ENCODE results near the gene SMYD4.
A peak's percentile ranks its signal among the peaks of the same experiment; 100 is the strongest.

Gene SMYD4, protein sequence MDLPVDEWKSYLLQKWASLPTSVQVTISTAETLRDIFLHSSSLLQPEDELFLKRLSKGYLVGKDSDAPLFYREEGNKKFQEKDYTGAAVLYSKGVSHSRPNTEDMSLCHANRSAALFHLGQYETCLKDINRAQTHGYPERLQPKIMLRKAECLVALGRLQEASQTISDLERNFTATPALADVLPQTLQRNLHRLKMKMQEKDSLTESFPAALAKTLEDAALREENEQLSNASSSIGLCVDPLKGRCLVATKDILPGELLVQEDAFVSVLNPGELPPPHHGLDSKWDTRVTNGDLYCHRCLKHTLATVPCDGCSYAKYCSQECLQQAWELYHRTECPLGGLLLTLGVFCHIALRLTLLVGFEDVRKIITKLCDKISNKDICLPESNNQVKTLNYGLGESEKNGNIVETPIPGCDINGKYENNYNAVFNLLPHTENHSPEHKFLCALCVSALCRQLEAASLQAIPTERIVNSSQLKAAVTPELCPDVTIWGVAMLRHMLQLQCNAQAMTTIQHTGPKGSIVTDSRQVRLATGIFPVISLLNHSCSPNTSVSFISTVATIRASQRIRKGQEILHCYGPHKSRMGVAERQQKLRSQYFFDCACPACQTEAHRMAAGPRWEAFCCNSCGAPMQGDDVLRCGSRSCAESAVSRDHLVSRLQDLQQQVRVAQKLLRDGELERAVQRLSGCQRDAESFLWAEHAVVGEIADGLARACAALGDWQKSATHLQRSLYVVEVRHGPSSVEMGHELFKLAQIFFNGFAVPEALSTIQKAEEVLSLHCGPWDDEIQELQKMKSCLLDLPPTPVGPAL

DNA sequence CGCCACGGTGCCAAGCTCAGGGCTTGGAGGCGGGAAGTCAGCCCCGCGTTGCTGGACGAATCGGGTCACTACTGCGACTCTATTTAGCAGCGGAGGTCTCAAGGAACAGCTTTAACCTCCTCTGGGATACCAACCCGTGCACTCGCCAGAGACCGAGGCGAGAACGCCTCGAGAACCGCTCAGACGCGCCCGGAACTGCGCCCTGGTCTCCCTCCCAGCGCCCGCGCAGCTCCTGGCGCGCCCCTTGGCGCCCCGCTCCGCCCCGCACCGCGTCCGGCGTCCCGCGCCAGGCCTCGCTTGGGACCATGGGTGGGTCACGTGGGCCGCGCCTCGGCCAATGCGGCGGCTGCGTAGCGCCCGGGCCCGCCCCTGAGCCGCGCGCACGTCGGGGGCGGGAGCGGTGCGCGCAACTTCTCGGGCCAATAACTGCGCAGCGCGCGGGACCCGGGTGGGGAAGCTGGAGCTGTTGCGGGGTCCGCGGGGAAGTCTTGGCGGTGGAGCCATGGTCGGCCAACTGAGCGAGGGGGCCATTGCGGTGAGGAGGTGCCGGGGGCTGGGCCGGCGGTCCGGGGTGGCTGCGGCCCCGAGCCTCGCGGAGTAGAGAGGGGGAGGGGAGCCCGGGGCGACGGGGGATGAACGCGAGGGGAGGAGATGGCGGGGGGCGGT, at the start of gene SMYD4, which contains the start of gene RPA1:
SMYD4 (minus strand) TSS at position 311 of the 666 bp plus-strand sequence. CDS start 1,908 bp downstream, outside the sequence.
RPA1 (plus strand) TSS at position 414 of the 666 bp plus-strand sequence; CDS start at position 503, 89 bp downstream.
- peak within 1 kb of the TSS; percentile 94 for H3K4me3 ChIP-seq (ENCODE audit: low read depth, low read length)
- TF ChIP-seq, protein P1, sequence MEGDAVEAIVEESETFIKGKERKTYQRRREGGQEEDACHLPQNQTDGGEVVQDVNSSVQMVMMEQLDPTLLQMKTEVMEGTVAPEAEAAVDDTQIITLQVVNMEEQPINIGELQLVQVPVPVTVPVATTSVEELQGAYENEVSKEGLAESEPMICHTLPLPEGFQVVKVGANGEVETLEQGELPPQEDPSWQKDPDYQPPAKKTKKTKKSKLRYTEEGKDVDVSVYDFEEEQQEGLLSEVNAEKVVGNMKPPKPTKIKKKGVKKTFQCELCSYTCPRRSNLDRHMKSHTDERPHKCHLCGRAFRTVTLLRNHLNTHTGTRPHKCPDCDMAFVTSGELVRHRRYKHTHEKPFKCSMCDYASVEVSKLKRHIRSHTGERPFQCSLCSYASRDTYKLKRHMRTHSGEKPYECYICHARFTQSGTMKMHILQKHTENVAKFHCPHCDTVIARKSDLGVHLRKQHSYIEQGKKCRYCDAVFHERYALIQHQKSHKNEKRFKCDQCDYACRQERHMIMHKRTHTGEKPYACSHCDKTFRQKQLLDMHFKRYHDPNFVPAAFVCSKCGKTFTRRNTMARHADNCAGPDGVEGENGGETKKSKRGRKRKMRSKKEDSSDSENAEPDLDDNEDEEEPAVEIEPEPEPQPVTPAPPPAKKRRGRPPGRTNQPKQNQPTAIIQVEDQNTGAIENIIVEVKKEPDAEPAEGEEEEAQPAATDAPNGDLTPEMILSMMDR (IDR thresholded peaks at IDR 0.05; ENCODE audit: low read depth, low read length, missing control alignments), result no peak
- DNase-seq (ENCODE audit: low read depth), result peak; percentile 52

DNA sequence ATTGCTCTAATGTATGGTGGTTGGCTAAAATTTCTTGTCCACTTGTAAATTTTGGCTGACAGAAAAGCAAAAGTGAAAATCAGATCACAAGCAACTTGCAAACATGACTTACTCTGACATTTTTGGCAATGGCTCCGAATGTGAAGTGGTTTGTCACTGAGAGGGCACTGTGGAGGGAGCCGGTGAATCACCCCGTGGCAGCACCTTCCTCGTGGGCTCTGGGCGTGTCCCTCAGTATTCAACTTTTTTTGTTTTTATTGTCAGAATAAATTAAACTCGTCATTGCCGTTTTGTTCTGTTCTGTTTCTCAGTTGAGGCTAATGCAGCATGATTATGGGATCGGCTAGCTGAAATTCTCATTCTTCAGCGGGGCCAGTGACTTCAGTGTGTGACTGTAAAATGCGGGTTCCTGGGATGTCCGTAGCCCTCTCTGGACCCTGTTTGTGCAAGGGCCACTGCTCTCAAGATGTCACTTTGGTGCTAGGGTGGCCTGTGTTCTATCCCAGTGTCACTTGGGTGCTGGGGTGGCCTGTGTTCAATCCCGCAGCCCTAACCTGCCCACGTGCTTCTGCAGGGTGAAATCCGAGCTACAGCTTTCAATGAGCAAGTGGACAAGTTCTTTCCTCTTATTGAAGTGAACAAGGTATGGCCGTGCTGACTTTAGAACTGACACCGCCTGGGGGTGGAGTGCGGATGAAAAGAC, 48.9 kb upstream of the SMYD4 start:
- no peak overlapping the region for H3K4me3 ChIP-seq (ENCODE audit: low read depth, low read length)
- DNase-seq (ENCODE audit: low read depth), result no peak
- TF ChIP-seq, protein P1 (IDR thresholded peaks at IDR 0.05; ENCODE audit: low read depth, low read length, missing control alignments), result no peak

DNA sequence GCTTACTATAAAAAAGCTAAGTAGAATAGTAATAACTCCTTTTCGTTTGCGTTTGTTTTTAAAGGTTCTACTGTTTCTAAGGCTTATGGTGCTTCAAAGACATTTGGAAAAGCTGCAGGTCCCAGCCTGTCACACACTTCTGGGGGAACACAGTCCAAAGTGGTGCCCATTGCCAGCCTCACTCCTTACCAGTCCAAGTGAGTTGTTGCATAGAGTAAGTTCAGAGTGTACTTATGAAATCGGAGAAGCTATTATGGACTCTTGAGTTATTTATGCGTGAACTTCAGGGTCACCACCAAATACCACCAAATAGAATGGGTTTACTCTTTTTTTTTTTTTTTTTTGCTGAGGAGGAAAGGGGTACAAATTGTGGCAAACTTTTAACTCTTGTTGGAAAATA, 45.9 kb upstream of the SMYD4 start:
- TF ChIP-seq, protein P1 (IDR thresholded peaks at IDR 0.05; ENCODE audit: low read depth, low read length, missing control alignments), result no peak
- H3K4me3 ChIP-seq (ENCODE audit: low read depth, low read length), result no peak overlapping the region
- DNase-seq (ENCODE audit: low read depth), result no peak

DNA sequence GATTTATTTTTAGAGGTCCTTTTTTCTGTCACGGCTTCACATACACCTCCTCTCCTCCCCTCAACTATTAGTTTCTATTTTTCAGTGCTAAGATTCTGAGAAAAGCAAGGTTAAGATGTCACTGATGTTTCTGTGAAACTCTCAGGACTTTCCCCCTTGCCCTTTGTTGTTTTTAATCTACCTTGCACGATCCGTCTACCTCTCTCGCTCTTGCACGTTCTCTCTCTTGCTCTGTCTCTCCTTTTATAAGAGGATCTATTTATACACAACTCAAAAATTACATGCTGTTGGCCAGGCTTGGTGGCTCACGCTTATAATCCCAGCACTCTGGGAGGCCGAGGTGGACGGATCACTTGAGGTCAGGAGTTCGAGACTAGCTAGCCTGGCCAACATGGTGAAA, 43.7 kb upstream of the SMYD4 start:
- TF ChIP-seq, protein P1 (IDR thresholded peaks at IDR 0.05; ENCODE audit: low read depth, low read length, missing control alignments), result no peak
- no peak for DNase-seq (ENCODE audit: low read depth)
- H3K4me3 ChIP-seq (ENCODE audit: low read depth, low read length), result no peak overlapping the region

DNA sequence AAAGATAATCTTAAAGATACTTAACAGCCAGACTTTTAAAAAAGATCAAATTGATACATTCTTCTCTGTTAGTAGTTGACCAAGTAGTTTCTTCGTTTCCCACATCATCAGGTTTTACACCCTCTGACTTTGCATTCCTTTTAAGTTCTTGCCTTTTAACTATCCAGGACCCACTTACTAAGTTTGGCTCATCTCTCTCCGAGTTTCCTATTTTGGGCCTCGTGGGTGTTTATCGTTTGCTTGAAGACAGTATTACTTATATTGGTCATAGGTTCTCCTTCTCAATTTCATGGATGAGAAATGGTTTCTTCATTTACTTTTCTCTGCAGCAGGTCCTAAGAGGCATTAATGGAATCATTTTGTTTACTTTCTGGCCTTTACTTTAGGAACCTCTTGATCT, 43.3 kb upstream of the SMYD4 start:
- DNase-seq (ENCODE audit: low read depth), result no peak
- TF ChIP-seq, protein P1 (IDR thresholded peaks at IDR 0.05; ENCODE audit: low read depth, low read length, missing control alignments), result no peak

DNA sequence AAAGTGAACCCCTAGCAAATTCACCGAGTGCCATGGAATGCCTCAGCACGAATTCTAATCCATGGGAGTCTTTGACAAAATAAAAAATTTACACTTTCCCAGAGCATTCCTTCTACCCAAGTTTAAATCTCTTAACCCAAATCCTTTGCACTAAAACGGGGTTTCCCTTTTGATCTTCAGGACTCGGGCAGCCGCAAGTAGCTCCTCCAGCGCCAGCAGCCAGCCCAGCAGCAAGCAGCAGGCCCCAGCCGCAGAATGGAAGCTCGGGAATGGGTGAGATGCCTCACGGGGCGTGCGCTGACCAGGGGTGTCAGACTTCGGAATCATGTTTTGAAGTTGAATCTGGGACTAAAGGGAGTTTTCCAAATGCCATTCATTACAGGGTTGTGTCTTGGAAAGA, 42.6 kb upstream of the SMYD4 start:
- no peak overlapping the region for H3K4me3 ChIP-seq (ENCODE audit: low read depth, low read length)
- TF ChIP-seq, protein P1 (IDR thresholded peaks at IDR 0.05; ENCODE audit: low read depth, low read length, missing control alignments), result no peak
- DNase-seq (ENCODE audit: low read depth), result no peak

More for the DNA sequence above, 43.3 kb upstream of the SMYD4 start:
- no peak overlapping the region for H3K4me3 ChIP-seq (ENCODE audit: low read depth, low read length)
